H9 (cell line): ENCODE measurements around the gene PDE1C. TPM values are rescaled to one million over a fixed set of nuclear protein-coding genes. Genes with fewer than 3 reads are reported as not detected.

Experiments
- DNase-seq: peaks from one replicate; pipeline ENCODE4 v3.0.0-alpha.2; 2017
- H2AFZ ChIP-seq: one replicate; pipeline ENCODE4 v1.6.1; 2013; ENCODE audit warnings: mild to moderate bottlenecking, low read length, control low read depth, moderate library complexity
- H2AK5ac ChIP-seq: 2 replicates; pipeline ENCODE4 v1.6.1; 2013; ENCODE audit warnings: low read length, control low read depth, mixed read lengths; ENCODE audit not compliant: insufficient read length
- H2BK120ac ChIP-seq: one replicate; pipeline ENCODE4 v1.6.1; 2013; ENCODE audit warnings: low read depth, mild to moderate bottlenecking, low read length, control low read depth, inconsistent platforms; ENCODE audit not compliant: poor library complexity, severe bottlenecking
- H2BK12ac ChIP-seq: 2 replicates; pipeline ENCODE4 v1.6.1; 2013; ENCODE audit warnings: low read length, control low read depth, mixed read lengths, low read depth; ENCODE audit not compliant: insufficient read length
- H2BK15ac ChIP-seq: 2 replicates; pipeline ENCODE4 v1.6.1; 2013; ENCODE audit warnings: low read depth, low read length, control low read depth
- H2BK20ac ChIP-seq: one replicate; pipeline ENCODE4 v1.6.1; 2013; ENCODE audit warnings: low read depth, mild to moderate bottlenecking, low read length, control low read depth, inconsistent platforms; ENCODE audit not compliant: poor library complexity, severe bottlenecking
- H2BK5ac ChIP-seq: 2 replicates; pipeline ENCODE4 v1.6.1; 2013; ENCODE audit warnings: low read length, control low read depth, mixed read lengths; ENCODE audit not compliant: insufficient read length
- H3K14ac ChIP-seq: 2 replicates; pipeline ENCODE4 v1.6.1; 2013; ENCODE audit warnings: low read length, control low read depth; ENCODE audit not compliant: insufficient read depth
- H3K18ac ChIP-seq: 2 replicates; pipeline ENCODE4 v1.6.1; 2013; ENCODE audit warnings: low read depth, mild to moderate bottlenecking, mixed read lengths, low read length, control low read depth; ENCODE audit not compliant: insufficient read length
- H3K23ac ChIP-seq: 2 replicates; pipeline ENCODE4 v1.6.1; 2013; ENCODE audit warnings: low read length, control low read depth, mixed read lengths, low read depth; ENCODE audit not compliant: insufficient read length
- H3K23me2 ChIP-seq: 2 replicates; pipeline ENCODE4 v1.6.1; 2013; ENCODE audit warnings: low read depth, mild to moderate bottlenecking, mixed read lengths, low read length, control low read depth; ENCODE audit not compliant: insufficient read length, poor library complexity, severe bottlenecking
- H3K27ac ChIP-seq: 2 replicates; pipeline ENCODE4 v1.5.1; 2013; ENCODE audit warnings: low read length, control low read depth, mixed read lengths, low read depth; ENCODE audit not compliant: insufficient read length
- H3K27me3 ChIP-seq: 2 replicates; pipeline ENCODE4 v1.6.1; 2013; ENCODE audit warnings: low read length, control low read depth, inconsistent platforms; ENCODE audit not compliant: insufficient read depth
- H3K4ac ChIP-seq: 2 replicates; pipeline ENCODE4 v1.6.1; 2013; ENCODE audit warnings: low read depth, mild to moderate bottlenecking, control low read depth, inconsistent platforms, low read length, moderate library complexity
- H3K4me1 ChIP-seq: 2 replicates; pipeline ENCODE4 v1.6.1; 2013; ENCODE audit warnings: low read length, control low read depth, inconsistent platforms; ENCODE audit not compliant: insufficient read depth
- H3K4me2 ChIP-seq: 2 replicates; pipeline ENCODE4 v1.6.1; 2013; ENCODE audit warnings: low read length, control low read depth, mixed read lengths; ENCODE audit not compliant: insufficient read length, insufficient read depth
- H3K56ac ChIP-seq: 2 replicates; pipeline ENCODE4 v1.6.1; 2013; ENCODE audit warnings: low read depth, mild to moderate bottlenecking, mixed read lengths, low read length, control low read depth; ENCODE audit not compliant: insufficient read length
- H3K79me1 ChIP-seq: 2 replicates; pipeline ENCODE4 v1.6.1; 2013; ENCODE audit warnings: low read depth, mild to moderate bottlenecking, moderate library complexity, low read length, control low read depth, inconsistent platforms; ENCODE audit not compliant: insufficient read depth, poor library complexity, severe bottlenecking
- H3K79me2 ChIP-seq: 2 replicates; pipeline ENCODE4 v1.6.1; 2013; ENCODE audit warnings: low read length, control low read depth, inconsistent platforms; ENCODE audit not compliant: insufficient read depth
- H3K9ac ChIP-seq: 2 replicates; pipeline ENCODE4 v1.6.1; 2013; ENCODE audit warnings: low read length, control low read depth, mixed read lengths; ENCODE audit not compliant: insufficient read length; ENCODE audit errors: extremely low read depth
- H3K9me3 ChIP-seq: one replicate; pipeline ENCODE4 v1.6.1; 2013; ENCODE audit warnings: low read depth, low read length, inconsistent platforms; ENCODE audit not compliant: control insufficient read depth
- H3T11ph ChIP-seq: one replicate; pipeline ENCODE4 v1.6.1; 2013; ENCODE audit warnings: mild to moderate bottlenecking, low read length, control low read depth, inconsistent platforms
- H4K20me1 ChIP-seq: one replicate; pipeline ENCODE4 v1.6.1; 2013; ENCODE audit not compliant: control insufficient read depth, insufficient read length, insufficient read depth
- H4K5ac ChIP-seq: 2 replicates; pipeline ENCODE4 v1.6.1; 2013; ENCODE audit warnings: low read depth, mild to moderate bottlenecking, mixed read lengths, low read length, control low read depth; ENCODE audit not compliant: insufficient read length
- H4K8ac ChIP-seq: replicated peaks from 2 replicates; pipeline ENCODE4 v1.6.1; 2013; ENCODE audit warnings: low read length, control low read depth, mixed read lengths, low read depth; ENCODE audit not compliant: insufficient read length
- H4K91ac ChIP-seq: 2 replicates; pipeline ENCODE4 v1.6.1; 2013; ENCODE audit warnings: low read depth, mild to moderate bottlenecking, moderate library complexity, mixed read lengths, low read length, control low read depth; ENCODE audit not compliant: insufficient read length
- H3K27ac Mint-ChIP-seq, 3 experiments: 2 replicates in 2 of 3; 3 replicates in 1 of 3; pipeline ENCODE4 v1.8.0; 2020 to 2021; ENCODE audit warnings: mixed read lengths in 3 of 3, mild to moderate bottlenecking in 1 of 3, moderate library complexity in 1 of 3
- H3K27me3 Mint-ChIP-seq: 2 replicates; pipeline ENCODE4 v1.8.0; 2021; ENCODE audit warnings: low read depth, mild to moderate bottlenecking, moderate library complexity, mixed read lengths
- H3K36me3 Mint-ChIP-seq, 3 experiments: 2 replicates in 2 of 3; 3 replicates in 1 of 3; pipeline ENCODE4 v1.8.0; 2020 to 2021; ENCODE audit warnings: low read depth in 3 of 3, mixed read lengths in 3 of 3; ENCODE audit not compliant: insufficient read depth in 1 of 3
- H3K4me1 Mint-ChIP-seq, 2 experiments: 2 replicates each; pipeline ENCODE4 v1.8.0; 2020; ENCODE audit warnings: mixed read lengths in 2 of 2
- H3K4me3 Mint-ChIP-seq, 2 experiments: 2 replicates in 1 of 2; 3 replicates in 1 of 2; pipeline ENCODE4 v1.8.0; 2020 to 2021; ENCODE audit warnings: mild to moderate bottlenecking in 2 of 2, mixed read lengths in 2 of 2, moderate library complexity in 1 of 2
- H3K9me3 Mint-ChIP-seq, 2 experiments: 2 replicates in 1 of 2; 3 replicates in 1 of 2; pipeline ENCODE4 v1.8.0; 2020; ENCODE audit warnings: mild to moderate bottlenecking in 2 of 2, mixed read lengths in 2 of 2, moderate library complexity in 1 of 2
- WGBS: extraction: QIAGEN DNeasy Blood & Tissue Kit; methylation state at CpG from one replicate; pipeline ENCODE4 v1.1.7; 2013; ENCODE audit warnings: missing lambda C conversion rate, low lambda C conversion rate, mixed read lengths; ENCODE audit not compliant: insufficient read length; ENCODE audit errors: extremely low coverage; 5-methylcytosine and 5-hydroxymethylcytosine counted together
- total RNA-seq: library from RNA; stranded (reverse); gene quantifications from 2 replicates; pipeline ENCODE4 v1.2.1, GENCODE V29; 2021
- TF ChIP-seq, protein P1 (sequence below): fragments of 200-600 bp; sonication (generic); conservative IDR thresholded peaks from 3 replicates; pipeline ENCODE4 v1.8.0; 2021; ENCODE audit warnings: antibody characterized with exemption, mild to moderate bottlenecking

Gene PDE1C
- total RNA-seq, 1 experiment from 2014 or later = 0.17 TPM

- no peak overlapping the region for H4K5ac ChIP-seq
- no peak overlapping the region for H3K23ac ChIP-seq
- H2BK15ac ChIP-seq = no peak overlapping the region
- H2BK20ac ChIP-seq = no peak overlapping the region
- H3K27me3 Mint-ChIP-seq = peaks cover 94% of the 10 kb centered on the region
- no peak overlapping the region for H3K27ac Mint-ChIP-seq
- H4K8ac ChIP-seq = no peak overlapping the region
- H3K4me2 ChIP-seq = no peak overlapping the region
- H3K9me3 Mint-ChIP-seq = no peaks in the 10 kb centered on the region
- no peaks in the 10 kb centered on the region for H3K9me3 ChIP-seq
- H3K4me1 ChIP-seq = no peaks in the 10 kb centered on the region
- H3K56ac ChIP-seq = no peak overlapping the region
- no peak overlapping the region for H3K4ac ChIP-seq
- no peak for DNase-seq
- no peak overlapping the region for H2AK5ac ChIP-seq
- no peaks in the 10 kb centered on the region for H3K79me1 ChIP-seq
- H2BK12ac ChIP-seq = no peak overlapping the region
- TF ChIP-seq, protein P1, sequence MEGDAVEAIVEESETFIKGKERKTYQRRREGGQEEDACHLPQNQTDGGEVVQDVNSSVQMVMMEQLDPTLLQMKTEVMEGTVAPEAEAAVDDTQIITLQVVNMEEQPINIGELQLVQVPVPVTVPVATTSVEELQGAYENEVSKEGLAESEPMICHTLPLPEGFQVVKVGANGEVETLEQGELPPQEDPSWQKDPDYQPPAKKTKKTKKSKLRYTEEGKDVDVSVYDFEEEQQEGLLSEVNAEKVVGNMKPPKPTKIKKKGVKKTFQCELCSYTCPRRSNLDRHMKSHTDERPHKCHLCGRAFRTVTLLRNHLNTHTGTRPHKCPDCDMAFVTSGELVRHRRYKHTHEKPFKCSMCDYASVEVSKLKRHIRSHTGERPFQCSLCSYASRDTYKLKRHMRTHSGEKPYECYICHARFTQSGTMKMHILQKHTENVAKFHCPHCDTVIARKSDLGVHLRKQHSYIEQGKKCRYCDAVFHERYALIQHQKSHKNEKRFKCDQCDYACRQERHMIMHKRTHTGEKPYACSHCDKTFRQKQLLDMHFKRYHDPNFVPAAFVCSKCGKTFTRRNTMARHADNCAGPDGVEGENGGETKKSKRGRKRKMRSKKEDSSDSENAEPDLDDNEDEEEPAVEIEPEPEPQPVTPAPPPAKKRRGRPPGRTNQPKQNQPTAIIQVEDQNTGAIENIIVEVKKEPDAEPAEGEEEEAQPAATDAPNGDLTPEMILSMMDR = no peak
- no peak overlapping the region for H3T11ph ChIP-seq
- no peaks in the 10 kb centered on the region for H3K79me2 ChIP-seq
- H4K20me1 ChIP-seq = no peaks in the 10 kb centered on the region
- H3K4me3 Mint-ChIP-seq = no peak overlapping the region
- H4K91ac ChIP-seq = no peak overlapping the region
- no peak overlapping the region for H3K18ac ChIP-seq
- H2BK120ac ChIP-seq = no peak overlapping the region
- no peak overlapping the region for H3K9ac ChIP-seq
- H3K23me2 ChIP-seq = no peaks in the 10 kb centered on the region
- H3K27me3 ChIP-seq = no peaks in the 10 kb centered on the region
- no peak overlapping the region for H3K27ac ChIP-seq
- H2BK5ac ChIP-seq = no peak overlapping the region
- H2AFZ ChIP-seq = no peak overlapping the region
- H3K36me3 Mint-ChIP-seq = no peaks in the 10 kb centered on the region
- H3K14ac ChIP-seq = no peak overlapping the region
- no peaks in the 10 kb centered on the region for H3K4me1 Mint-ChIP-seq
- no CpG with 5 or more reads among the region's 3 CpGs for WGBS
Measured at GRCh38 chr7:31786326-31786725, 283.9 kb downstream of the PDE1C start.
